Suppressor macrophage treated with lipopolysaccharide for 4 hours (primary cell): ENCODE data around the gene PTPRM.
"Not testable (repeated sequence)": the region's sequence is repeated elsewhere in the genome, so short reads cannot be mapped to it uniquely, and the experiment has no call there.

Experiments used
- DNase-seq: peaks from one replicate; pipeline ENCODE4 v3.0.0-alpha.2; 2020

The PTPRM gene

DNA sequence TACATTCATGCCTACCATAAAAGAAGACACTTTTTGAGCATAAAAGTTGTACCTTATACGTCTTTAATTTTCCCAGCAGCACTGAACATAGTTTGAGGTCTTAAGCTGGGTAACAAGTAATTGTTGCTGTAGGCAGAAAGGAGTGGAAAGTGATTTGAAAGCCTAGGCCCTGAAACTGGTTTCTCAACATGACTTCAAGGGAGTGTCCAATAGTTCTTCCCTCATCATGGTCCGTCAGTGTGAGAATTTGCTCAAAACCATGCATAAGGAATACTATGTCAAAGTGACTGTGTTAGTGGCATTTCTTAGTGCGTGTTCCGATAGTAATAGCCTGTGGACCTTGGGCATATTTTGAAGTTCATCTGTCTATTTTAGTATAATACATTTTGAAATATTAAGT lies 463.1 kb downstream of the PTPRM start:
- DNase-seq = no peak

DNA sequence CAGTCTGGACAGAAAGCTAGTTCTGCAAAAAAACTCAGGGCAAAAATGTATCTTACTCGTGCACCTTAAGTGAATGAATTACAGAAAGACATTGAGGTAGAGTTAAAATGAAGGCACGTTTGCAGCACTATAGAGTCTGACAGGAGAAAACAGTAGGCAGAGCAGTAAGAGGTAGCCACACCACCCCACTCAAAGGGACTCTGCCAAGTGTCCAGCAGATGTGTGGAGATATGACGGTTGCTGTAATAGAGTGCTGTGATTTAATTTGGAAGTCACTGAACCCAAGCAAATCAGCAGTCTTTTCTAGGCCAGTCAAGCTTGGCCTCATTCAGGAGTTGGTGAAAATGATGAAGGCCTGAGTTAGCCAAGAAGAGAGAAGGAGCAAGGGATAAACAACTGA lies 464.4 kb downstream of the PTPRM start:
- no peak for DNase-seq

DNA sequence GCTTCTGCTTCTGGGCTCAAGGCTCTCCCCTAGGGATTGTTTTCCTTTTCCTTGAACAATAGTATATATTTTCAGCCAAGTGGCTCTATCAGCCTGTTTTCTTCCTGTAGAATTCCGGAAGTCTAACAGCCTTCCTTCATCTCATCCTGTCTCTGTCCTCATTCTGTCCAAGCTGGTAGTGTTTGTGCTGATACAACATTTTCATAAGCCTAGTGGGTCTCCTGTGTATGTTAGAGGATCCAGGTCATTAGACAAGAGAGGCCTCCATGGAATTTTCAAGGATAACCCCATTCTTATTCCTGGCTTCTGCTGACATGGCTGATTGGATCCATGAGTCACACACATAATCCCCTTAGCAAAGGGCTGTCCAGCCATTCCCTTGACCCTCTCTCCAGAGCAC lies 467.6 kb downstream of the PTPRM start:
- DNase-seq = no peak

DNA sequence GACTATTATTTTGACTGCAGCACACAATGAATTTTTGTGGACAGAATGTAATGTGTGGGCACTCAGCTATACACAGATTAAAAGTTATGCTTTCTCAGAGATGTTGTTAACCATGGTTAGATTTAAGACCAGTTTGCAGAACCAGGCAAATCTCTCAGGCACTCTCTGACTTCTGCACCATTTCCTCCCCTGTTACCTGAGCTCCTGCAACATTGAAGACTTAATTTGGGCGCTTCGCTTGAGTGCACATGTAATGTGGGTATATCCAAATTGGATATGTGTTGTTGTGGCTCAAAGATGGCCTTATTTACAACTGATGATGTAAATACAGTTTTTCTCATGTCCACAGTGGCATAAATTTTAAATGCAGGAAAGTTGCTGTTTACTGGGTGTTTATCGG lies 469.4 kb downstream of the PTPRM start:
- no peak for DNase-seq

DNA sequence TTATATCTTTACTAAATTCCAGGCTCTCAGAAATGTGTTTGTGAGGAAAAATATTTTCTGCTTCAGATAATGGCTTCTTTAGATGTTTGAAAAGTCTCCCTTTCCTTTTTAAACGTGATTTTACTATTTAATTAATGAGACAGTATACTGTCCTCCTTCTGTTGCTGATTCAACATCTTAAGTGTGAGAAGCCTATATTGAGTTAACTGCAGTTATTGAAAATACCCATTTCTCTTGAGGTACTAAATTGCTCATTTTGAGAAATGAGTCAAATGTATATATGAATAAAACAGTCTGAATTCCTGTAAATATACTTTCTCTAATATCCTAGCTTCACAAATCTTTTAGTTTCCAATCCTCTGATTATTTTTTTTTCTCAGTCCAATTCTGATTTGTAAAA lies 470.2 kb downstream of the PTPRM start:
- DNase-seq = no peak

DNA sequence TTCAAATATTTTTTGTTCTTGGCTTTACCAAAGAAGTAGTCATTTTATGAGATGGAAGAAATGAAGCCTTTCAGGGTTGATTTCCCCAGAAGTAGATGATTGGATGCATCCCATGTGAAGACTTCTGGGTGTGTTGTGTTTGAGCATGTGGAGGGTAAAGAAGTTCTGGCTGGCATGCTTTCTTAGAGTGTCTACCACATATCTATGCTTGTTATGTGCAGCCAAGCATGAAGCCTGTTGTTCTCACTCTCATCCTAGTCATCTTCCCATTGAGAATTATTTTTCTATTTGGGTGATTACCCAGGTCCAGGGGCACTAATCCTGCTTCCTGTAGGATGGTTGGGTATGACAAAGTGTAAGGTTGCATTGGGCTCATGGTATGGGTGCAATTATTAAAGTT lies 472.9 kb downstream of the PTPRM start:
- DNase-seq = no peak

DNA sequence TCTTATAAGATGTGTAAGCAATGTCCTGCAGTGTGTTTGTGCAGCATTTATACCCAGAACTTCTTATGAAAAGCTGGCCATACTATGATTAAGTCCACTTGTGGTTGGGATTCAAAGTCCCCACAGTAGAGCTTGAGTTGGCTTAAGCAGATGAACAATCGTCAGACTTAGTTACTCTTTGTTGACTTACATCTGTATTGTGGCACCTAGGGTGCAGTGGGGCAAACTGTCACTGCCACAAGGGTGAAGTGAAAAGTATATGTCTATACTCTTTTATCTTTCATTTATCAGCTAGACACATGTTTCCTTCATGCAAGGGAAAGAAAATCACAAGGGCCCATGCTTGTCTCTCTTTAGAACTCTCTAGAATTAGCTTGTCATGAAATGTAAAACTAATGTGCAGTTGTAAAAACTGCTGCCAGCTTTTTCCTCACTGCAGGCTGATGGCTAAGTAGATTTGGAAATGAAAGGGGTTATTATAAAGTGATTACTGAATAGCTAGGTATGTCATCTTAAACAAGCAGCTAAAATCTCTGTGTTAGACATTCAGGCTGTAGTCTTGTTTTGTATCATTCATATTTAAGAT lies 474.5 kb downstream of the PTPRM start:
- no peak for DNase-seq

DNA sequence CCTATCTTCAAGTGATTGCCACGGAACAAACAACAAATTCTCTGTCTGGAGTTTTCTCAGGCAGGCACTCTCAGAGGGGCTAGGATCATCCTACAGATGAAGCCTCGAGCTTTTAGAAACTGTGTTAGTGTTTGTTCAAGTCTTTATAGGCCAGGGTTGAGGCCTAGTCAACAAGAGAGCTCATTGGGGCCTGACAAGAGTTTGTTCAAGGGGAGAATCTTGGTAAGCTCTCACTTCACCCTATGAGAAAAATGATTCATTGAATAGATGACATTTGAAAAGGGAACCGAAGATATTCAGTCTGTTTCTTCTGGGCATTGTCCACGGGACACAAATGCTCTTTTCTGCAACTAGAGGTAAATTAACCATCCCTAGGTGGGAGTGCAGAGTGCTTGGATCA lies 476.9 kb downstream of the PTPRM start:
- DNase-seq = no peak

DNA sequence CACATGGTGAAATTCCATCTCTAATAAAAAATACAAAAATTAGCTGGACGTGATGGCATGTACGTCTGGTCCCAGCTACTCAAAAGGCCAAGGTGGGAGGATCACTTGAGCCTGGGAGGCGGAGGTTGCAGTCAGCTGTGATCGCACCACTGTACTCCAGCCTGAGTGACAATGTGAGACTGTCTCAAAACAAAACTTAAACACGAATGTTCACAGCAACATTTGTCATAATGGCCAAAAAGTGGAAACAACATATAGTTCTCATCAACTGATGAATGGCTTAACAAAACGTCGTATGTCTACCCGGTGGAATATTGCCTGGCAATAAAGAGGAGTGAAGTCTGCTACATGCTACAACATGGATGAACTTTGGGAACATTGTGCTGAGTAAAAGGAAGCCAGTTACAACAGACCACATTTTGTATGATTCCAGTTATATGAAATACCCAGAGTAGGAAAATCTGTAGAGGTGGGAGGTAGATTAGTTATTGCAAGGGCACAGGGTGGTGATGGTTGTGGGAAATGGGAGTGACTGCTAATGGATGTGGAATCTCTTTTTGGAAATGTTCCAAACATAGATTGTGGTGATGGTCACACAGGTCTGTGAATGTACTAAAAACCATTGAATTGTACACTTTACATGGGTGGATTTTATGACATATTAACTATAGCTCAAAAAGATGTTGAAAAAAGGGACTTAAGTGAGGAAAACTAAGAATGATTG lies 478.2 kb downstream of the PTPRM start:
- no peak for DNase-seq

DNA sequence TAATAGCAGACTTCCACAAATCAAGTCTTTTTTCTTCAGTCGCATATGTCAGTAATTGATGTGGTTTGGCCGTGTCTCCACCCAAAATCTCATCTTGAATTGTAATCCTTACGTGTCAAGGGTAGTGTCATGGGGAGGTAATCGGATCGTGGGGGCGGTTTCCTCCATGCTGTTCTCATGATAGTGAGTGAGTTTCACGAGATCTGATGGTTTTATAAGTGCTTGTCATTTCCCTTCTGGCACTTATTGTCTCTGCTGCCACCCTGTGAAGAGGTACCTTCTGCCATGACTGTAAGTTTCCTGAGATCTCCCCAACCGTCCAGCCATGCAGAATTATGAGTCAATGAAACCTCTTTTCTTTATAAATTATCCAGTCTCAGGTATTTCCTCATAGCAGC lies 478.8 kb downstream of the PTPRM start:
- no peak for DNase-seq

DNA sequence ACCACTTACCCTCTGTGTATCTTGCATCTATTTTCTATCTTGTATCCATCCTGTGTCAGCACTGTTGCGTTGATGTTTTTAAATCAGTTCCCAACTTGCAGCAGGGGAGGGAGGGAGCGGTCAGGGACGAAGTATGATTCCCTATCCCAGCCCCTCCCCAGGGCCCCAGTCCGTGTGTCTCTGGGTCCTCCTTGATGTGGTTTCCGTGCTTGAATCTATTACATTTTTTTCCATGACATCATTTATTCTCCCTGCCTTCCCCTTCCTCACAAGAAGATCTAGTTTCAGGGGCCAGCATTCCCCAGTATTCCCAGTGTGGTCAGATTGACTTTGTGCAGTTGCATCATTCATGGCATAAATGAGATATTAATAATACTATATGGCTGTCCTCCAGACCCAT lies 479.3 kb downstream of the PTPRM start:
- no peak for DNase-seq

DNA sequence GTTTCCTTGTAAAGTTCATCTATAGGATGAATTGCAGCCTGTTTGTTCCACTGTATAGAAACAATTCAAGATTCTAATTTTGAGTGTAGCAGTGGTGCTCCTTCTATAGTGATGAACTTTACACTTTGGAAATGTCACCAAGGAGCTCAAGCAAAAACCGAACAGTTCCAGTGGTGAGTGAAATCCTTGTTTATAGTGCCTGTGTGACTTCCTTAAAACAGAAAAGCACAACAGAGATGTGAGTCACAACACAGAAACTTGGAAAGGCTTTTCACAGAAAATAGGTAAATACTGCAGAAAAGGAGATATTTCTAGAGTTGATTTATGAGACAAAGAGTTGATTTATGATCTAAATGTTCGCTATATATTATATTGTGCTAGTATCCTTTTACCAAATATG lies 482.0 kb downstream of the PTPRM start:
- DNase-seq = no peak

DNA sequence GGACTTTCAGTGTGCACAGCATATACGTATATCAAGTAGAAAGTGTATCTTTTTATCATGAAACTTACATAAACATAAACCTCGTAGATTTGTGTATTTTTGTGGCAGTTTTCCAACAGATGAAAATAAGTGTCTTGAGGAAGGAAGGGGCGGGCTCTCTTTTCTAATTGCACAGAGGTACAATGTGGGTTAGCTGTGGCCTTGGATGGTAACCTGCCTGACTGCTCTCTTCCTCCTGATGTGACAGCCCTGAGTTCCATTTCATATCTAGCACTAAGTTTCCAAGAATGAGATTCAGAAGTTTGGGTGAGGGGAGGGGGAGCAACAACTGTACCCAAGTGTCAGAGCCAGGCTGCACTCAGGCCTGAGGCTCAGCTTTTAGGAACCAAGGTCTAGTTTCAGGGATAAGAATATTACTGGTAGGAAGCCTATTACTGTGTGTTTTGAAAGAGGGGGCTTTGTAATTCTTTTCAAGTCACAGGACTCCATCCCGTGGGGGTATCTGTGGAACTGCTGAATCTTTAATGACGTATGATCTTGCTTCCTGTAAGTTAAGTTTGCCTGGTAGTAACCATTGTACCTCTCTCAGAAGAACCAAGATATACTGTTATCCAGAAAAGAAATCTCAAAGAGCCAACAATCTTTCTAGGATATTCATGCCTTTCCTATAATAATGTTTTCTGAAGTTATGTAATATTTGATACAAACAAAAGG lies 483.7 kb downstream of the PTPRM start:
- no peak for DNase-seq

DNA sequence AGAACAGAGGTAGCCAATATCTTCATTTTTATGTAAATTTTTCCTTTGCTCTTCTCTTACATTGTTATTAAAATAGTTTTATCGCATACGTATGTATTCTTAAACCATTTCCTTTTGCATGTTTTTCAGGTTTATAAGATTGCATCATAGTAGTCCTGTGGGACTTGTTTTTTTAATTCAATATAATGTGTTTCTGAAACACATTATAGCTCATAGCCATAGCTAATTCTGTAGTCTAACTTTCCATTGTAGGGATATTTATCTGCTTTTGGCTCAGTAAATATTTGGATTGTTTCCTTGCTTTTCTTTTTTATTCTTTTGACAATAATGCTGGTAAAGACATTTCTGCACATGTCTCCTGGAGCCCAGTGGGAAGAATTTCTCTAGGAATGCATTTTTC lies 484.3 kb downstream of the PTPRM start:
- DNase-seq = no peak

DNA sequence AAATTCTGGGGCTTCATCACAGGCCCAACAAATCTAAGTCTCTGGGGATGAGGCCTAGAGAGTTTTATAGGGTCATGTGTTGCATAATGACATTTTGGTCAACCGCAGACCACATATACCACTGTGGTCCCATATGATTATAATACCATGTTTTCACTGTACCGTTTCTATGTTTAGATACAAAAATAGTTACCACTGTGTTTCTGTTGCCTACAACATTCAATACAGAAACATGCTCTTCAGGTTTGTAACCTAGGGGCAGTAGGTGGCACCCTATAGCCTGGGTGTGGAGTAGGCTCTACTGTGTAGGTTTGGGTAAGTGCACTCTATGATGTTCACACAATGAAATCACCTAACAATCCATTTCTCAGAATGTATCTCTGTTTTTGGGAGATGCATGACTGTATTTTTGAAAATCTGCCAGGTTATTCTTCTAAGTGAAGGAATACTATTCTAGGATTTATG lies 485.2 kb downstream of the PTPRM start:
- no peak for DNase-seq

DNA sequence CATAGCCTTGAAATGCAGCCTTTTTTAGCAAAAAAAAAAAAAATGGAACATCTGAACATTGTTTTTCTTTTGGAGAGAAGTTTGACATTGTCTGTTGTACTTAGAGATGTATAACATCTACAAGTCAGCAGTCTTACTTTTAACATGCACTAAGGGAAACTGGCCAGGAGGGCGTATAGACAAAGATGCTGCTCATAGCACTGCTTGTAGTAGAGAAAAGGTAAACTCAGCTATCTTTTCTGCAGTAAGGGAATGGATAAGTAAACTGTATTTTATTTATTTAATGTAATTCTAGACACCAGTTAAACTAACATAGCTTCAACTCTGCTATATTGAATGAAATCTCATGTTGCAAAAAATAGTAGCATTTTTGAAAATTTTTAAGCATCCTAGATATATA lies 489.6 kb downstream of the PTPRM start:
- DNase-seq = no peak

DNA sequence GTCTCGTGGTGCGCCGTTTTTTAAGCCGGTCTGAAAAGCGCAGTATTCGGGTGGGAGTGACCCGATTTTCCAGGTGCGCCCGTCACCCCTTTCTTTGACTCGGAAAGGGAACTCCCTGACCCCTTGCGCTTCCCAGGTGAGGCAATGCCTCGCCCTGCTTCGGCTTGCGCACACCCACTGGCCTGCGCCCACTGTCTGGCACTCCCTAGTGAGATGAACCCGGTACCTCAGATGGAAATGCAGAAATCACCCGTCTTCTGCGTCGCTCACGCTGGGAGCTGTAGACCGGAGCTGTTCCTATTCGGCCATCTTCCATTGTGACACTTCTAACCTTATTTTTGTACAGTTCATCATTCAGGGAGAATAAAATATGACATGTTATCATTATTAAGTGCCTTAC lies 496.0 kb downstream of the PTPRM start:
- not testable (repeated sequence) for DNase-seq

DNA sequence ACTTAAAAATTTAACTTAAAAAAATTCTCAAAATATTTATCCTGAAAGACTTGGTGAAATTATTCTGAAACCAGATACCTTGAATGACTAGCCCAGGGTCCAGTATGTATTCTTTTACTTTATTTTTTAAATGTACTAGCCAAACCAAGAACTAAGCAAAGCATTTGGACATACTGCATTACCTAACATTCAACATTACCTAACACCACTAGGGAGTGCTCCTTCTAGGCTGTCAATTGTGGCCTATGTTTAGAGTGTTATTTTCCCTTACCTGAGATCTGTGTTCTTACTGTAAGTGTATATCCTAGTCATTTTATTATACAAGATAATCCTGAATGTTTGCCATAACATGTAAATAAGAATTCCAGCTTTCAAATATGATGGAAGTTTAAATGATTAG lies 496.6 kb downstream of the PTPRM start:
- no peak for DNase-seq

DNA sequence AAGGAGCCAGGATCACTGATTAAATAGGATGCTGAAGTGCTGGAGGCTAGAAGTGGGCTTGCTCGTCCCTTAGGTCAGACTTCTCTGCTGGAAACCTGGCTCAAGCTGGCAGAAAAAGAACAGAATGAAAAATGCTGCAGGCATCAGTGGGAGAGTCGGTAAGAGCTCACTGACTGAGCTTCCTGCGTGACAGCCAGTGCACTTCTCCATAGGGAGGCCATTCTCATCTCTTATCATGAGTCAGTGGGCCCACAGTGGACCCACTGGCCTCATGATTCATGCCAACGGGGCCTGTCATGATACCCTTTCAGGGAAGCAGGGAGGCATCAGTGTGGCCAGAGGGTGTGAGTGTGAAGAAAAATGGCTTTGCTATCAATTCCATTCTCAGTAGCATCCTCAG lies 498.2 kb downstream of the PTPRM start:
- DNase-seq = no peak

DNA sequence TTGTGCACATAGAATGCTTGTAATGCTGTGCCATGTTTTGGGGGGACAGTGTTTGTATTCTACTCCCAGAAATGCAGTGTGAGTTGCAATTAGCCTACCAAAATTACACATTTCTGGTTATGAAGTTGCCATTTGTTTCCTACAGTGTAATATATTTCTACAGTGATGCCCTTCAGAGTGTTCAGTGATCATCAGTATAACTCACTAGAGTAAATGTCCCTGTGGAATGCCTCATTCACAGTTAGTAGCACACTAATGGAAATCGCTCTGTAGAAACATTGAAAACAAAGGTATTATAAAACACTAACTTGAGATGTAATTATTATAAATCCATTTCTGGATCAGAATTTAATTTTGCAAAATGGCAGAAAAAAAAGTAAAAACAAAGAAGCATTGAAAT lies 498.7 kb downstream of the PTPRM start:
- DNase-seq = no peak

DNA sequence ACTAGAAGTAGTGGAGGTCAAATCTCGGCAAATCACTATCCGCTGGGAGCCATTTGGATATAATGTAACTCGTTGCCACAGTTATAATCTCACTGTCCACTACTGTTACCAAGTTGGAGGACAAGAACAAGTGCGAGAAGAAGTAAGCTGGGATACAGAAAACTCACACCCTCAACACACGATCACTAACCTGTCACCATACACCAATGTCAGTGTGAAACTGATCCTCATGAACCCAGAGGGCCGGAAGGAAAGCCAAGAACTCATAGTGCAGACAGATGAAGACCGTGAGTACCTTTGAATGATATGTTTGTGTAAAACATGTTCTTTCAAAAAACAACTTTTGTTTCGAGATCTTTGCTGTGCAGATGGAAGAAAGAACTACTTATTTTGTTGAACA lies 502.6 kb downstream of the PTPRM start:
- no peak for DNase-seq

DNA sequence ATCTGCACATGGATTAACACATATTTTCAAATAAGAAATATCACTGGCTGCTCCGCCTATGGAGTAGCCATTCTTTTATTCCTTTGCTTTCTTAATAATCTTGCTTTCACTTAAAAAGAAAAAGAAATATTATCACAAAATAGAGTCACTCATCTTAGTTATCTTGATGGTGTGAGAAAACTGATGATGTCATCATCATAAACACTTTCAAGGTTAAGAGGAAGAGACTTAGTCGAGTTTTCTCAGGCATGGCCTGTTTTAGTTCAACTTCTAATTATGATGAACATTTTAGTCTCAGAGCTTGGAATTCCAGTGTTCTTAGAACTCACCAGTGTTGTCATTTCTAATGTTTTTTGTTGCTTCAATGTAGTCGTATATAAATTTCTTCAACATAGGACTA lies 506.1 kb downstream of the PTPRM start:
- DNase-seq = no peak

DNA sequence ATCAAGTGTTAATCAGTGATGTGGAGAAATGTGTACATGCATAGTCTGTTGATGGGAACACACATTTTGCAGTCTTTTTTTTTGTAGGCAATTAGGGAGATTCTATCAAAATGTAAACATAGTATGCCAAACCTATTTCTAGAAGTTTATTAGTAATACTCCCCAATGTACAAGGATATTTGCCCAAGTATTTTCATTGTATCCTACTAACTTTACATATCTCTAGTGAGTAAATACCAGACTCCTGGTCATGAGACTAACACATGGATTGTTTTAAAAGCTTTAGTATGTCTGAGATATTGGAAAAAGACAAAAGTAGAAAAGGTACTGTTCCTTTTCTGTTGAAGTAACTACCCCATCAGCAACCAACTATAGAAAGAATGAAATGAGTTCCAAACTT lies 513.0 kb downstream of the PTPRM start:
- DNase-seq = no peak

DNA sequence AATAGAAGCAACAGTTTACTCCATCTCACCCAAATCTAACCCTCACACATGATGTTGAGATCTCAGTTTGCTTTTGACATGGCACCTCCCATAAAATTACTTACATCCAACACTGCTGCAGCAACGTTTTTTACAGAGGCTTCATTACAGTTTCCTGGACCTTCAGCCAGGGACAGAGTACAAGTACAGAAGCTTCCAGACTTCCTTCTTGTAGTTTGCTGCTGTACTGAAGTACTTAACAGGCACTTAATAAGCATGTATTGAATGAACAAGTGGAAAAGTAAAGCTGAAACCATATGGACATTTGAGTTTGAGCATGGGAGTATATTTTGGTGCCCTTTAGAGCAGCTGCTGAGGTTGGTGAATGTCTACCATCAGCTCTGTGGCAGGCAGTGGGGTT lies 514.2 kb downstream of the PTPRM start:
- no peak for DNase-seq
